NOMO-1 treated with DMSO at 0.1 percent for 48 hours (cell line): Measurements from ENCODE around the gene TPCN1.
A peak's percentile ranks its signal among the peaks of the same experiment; 100 is the strongest.

Experiments used
- DNase-seq: peaks from one replicate; lab custom pipeline; 2025; ENCODE audit not compliant: unreplicated experiment; lab: John Stamatoyannopoulos, UW

The TPCN1 gene

DNA sequence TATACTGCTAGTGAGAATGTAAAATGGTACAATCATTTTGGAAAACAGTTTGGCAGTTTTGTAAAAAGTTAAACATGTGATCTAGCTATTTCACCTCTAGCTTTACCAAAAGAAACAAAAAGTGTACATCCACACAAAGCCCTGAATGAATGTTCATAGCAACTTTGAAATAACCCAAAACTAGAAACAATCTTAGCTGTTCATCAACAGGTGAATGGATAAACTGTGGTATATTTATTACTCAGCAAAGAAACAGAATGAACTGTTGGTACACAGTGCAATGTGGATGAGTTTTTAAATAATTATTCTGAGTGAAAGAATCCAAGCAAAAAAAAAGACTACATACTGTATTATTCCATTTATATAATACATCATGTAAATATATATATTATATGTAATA is 36.3 kb downstream of the TPCN1 start:
- no peak for DNase-seq

DNA sequence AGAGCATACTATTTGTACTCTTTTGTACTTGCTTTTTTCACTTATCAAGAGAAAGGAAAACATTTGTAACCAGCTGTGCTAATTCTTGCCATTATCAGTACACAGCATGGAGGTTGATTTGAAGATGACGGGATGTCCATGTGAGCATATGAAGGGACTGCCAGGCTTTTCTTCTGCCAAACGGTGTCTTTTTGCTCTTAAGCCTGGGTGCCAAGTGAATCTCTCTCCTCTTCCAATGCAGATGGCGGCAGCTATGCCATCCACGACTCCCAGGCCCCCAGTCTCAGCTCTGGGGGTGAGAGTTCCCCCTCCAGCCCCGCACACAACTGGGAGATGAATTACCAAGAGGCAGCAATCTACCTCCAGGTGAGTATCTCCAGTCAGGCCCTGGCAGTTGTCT is 38.9 kb downstream of the TPCN1 start:
- DNase-seq, result no peak

DNA sequence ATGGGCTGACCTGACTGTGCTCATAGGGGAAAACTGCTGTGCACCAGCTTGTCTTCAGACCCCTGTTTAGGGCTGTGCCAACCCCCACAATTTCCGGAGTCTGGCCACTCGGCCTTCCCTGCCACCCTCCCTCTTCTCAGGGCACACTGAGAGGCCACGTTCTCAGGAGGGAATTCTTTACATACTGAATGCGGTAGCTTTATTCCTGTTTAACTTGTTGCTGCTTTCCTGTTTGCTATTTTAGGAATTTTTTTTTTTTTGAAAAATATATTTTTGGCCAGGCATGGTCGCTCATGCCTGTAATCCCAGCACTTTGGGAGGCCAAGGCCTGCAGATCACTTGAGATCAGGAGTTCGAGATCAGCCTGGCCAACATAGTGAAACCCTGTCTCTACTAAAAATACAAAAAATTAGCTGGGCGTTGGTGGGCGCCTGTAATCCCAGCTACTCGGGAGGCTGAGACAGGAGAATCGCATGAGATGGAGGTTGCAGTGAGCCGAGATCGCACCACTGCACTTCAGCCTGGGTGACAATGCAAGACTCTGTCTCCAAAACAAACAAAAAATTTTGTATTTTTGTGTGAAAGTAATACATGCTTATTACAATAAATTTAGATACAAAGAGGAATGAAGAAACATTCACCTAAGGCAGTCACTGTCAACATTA is 39.5 kb downstream of the TPCN1 start:
- DNase-seq, result no peak

DNA sequence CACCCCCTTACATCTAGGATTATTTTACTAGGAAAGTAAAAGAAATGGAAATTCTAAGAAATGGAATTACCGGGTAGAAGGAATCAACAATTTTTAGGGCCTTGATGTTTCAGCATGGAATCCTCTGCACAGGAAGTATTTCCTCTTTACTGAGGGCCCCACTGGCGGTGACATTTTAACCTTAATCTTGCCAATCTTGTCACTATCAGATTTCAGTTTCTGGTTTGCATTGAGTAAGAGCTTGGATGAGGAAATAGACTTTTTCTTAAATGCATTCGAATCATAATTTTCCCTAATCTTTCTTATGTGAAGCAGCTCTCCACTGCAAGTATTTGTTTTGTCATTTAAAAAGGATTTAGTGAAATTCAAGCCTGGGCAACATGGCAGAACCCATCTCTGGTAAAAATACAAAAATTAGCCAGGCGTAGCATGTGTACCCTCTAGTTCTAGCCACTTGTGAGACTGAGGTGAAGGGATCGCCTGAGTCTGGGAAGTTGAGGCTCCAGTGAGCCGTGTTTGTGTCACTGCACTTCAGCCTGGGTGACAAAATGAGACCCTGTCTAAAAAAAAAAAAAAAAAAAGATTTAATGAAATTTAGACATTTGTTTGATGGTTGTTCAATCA is 40.7 kb downstream of the TPCN1 start:
- peak; percentile 85 for DNase-seq

DNA sequence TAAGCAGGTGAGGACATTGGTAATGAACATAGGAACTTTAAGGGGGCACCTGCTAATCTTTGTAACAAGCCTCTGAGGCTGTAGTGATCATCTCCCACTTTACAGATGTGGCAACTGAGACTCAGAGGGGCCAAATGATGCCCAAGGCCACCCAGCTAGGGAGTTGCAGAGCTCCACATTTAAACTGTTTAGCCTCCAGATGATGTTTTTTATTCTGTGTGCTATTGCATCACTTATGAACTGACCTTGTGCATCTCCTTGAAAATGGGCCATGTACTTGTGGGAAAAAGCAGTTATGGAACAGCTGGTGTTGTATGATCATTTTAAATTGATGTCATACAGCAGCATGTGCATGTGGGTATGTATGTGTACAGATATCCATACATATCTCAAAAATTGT is 41.4 kb downstream of the TPCN1 start:
- DNase-seq, result no peak

DNA sequence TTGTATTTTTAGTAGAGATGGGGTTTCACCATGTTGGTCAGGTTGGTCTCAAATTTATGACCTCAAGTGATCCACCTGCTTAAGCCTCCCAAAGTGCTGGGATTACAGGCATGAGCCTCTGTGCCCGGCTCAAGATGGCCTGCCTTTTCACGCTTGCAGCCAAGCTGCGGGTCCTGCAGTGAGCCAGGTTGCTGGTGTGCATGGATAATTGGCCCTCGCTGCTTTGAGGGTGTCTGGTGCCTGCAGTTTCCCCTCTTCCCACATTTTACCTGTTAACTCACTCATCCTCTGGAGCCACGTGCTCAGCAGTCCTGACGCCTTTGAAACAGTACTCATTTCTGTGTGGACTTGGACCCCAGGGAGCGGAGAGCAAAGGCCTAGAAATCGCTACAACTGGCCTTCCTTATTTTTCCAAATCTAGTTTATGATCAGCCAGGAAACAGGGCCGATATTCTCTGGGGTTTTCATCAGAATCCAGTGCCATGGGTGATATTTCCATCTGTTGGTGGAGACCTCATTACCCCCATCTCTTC is 42.2 kb downstream of the TPCN1 start:
- DNase-seq, result no peak

DNA sequence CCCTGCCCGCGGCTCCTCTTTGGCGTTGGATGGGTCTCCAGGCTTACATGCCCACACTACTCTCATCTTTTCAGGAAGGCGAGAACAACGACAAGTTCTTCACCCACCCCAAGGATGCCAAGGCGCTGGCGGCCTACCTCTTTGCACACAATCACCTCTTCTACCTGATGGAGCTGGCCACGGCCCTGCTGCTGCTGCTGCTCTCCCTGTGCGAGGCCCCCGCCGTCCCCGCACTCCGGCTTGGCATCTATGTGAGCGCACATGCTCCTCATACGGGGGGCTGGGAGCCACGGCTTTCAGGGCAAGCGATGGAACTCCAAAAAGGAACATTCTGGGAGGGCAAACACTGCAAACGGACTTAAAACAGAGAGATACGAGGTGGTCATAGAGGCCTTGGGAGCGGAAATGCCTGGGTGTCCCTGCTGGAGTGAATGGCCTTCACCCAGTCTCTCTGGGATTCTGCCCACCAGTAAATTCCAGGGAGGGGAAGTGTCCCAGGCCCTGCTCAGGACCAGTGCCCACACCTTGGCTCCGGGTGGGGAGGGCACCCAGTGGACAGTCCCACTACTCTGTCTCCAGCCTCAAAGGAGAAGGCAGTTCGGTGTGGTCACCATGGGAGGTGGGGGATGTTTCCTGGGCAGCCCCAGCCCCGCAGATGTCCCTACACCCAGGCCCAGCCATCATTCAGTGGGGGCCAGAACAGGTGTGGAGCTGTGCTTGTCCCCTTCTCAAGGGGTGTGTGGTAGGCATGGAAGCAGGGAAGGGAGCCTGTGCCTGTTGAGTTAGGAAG is 45.0 kb downstream of the TPCN1 start:
- no peak for DNase-seq

DNA sequence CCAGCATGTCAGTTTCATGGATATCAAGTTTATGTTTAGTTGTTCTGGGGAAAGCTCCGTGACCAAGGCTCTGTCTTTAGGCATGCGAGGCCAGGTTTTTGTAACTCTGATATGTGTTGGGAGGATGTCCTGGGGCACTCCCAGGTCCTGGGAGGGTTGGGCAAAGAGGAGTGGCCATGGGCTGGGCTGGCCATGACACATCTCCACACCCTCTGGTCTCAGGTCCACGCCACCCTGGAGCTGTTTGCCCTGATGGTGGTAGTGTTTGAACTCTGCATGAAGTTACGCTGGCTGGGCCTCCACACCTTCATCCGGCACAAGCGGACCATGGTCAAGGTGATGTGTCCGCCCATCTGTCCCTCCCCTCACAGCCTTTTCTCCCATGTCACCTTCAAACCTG is 46.4 kb downstream of the TPCN1 start:
- no peak for DNase-seq

DNA sequence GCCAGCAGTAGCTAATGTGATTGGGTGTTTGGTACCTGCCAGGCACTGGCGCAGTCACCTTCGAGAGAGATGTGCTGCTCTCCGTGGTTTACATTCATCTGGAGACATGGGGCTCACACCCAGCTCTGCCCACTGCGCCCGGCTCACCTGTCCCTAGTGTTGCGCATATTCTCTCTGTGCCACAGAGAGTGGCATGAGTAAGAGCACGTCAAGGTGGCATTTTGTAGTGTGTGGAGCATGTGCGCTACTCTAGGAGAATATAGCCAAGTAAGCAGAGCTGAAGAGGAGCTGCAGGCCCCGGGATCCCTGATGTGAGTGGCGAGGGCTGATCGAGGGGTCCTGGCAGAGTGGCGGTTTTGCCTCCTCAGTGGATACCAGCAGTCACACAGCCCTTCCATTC is 46.9 kb downstream of the TPCN1 start:
- DNase-seq, result no peak

DNA sequence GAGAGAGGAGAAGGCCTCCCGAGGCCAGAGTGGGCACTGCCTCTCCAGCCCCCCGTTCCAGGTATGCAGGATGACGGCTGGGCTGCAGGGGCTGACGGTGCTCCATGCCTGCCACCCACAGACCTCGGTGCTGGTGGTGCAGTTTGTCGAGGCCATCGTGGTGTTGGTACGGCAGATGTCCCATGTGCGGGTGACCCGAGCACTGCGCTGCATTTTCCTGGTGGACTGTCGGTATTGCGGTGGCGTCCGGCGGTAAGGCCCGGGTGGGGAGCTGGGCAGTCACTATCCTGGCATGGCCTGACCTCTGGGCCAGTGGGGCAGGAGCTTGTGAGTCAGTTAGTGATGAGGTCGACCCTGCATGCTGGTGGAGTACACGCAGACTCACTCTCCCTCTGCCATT is 47.4 kb downstream of the TPCN1 start:
- no peak for DNase-seq

DNA sequence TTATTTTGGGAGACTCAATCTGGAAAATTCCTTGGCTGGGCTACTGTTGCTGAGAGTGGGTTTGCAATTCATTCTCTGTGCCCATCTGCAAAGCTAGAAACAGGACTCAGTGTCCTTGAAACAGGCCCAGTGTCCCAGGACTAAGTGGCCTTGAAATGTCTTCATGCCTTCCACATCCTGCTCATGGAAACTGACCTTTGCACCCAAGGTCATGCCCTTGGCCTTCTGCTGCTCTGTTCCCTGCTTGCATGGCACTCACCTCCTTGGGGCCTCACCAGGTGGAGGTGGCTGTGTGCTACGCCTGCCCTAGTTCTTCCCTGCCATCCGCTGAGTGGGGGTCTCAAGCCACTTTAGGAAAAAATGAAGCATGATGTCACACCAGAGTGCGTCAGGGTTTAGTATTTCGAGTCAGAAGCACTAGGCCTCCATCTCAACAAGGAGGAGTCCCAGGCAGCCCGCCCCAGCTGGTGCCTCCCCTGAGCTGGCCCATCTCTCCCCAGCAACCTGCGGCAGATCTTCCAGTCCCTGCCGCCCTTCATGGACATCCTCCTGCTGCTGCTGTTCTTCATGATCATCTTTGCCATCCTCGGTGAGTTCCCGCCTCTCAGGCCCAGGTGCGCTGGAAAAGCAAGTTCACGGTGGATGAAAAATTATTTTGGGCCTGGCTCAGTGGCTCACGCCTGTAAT is 48.1 kb downstream of the TPCN1 start:
- no peak for DNase-seq

DNA sequence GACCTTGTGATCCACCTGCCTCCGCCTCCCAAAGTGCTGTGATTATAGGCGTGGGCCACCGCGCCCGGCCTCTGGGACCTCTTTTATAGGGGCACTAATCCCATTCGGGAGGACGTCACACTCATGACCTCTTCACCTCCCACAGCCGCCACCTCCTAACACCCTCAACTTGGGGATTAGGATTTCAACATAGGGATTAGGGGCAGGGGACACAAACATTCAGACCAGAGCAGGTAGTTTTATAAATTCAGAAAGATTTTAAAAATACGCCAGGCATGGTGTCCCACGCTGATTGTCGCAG is 49.4 kb downstream of the TPCN1 start:
- no peak for DNase-seq

DNA sequence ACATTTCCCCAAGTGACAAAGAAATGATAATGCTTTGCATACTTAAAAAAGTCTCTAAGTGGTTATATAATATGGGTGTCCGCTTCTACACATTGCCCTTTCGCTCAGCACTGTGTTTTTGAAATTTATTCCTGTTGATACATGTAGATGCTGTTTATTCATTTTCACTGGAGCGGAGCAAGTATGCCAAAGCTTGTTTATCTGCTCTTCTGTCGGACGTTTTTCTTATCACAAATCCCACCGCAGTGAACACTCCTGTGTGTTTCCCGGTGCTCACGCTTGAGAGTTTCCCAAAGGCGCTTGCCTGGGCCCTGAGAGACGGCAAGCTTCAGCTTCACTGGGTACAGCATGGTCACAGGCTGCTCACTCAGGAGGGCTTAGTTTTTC is 50.2 kb downstream of the TPCN1 start:
- no peak for DNase-seq

DNA sequence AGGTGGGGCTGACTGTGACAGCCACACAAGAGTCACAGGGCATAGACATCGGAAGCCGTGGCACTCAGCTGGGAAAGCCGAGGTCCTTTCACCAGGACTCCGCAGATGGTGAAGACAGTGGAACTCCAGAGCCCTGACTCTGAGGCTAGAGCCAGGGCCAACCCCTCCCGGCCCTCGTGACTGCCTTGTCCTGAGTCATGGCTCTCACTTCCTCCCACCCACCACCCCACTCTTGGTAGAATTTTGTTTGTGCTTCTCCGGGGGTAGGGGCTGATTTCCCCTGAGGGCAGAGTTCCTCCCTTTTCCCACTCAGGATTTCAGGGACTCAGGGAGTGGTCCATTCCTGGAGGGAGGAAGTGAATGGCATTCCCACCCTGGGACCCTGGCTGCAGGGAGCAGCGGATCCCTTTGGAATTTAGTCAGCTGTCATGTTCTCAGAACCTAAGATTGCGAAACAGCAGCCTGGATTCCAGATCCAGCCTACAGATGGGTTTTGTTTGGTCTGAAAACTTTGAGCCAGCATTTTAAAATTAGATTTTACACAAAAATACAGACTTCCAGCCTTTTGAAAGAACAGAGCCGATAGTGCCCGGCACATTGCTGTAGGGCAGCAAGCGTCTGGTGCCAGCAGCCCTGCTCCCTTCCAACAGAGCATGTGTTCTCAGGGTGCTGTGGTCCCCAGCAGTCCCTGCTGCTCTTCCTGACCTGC is 50.7 kb downstream of the TPCN1 start:
- DNase-seq, result peak; percentile 5

DNA sequence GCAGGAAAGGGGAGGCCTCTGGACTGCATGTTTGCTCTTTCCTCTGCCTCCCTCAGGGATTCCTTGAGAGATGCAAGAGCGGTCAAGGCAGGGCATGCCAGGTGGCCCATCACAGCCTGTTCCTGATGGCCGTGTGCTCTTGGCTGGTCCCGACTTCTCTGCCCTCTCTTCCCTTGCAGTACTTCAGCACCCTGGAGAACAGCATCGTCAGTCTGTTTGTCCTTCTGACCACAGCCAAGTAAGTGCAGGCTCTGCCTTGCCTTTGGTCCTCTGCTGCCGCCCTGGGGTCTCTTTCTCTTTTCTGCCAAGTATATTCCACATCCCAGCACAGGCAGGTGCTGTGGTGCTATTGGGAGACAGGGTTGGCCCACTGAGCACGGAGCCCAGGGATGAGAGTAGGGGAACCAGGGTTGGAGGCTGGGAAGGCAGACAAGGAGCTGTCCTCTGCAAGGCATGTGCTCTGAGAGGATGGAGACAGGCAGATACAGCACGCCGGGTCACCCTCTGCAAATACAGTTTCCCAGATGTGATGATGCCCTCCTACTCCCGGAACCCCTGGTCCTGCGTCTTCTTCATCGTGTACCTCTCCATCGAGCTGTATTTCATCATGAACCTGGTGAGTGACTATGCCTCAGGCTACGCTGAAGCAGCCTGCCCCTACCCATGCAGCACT is 51.9 kb downstream of the TPCN1 start:
- no peak for DNase-seq

DNA sequence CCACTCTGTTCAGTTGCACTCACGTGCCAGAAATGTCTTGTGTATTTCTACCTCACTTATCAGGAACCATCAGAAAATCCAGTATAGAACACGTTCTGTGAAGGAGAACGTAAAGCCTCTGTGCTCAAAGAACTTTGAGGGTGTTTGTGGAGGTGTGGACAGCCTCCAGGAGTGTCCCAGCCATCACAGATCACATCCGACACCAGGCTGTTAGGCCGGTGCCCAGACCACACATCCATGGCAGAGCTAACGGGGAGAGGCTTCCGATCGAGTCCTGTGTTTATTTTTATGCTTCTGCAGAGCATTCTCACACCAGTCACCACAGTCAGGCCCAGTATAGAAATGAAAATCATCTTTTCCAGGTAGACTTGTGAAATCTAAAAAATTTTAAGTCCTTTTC is 53.6 kb downstream of the TPCN1 start:
- DNase-seq, result no peak

DNA sequence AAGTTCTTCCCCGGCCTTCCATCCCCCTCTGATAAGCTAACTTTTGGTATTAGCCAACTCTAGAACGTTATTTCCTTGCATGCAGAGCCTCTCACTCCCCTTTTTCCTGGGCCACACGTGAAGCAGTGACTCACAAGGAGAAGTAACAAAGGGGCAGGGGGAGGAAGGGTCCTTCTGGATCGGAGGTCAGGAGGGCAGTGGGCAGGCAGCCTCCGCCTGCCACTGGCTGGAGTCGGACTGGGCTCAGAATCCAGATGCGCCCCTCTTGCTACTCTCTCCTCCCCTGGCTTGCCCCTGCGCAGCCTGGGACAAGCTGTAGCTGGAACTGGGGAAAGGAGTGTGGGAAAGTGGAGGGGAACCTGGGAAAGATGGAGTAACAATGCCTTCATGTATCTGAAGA is 55.0 kb downstream of the TPCN1 start:
- DNase-seq, result no peak

DNA sequence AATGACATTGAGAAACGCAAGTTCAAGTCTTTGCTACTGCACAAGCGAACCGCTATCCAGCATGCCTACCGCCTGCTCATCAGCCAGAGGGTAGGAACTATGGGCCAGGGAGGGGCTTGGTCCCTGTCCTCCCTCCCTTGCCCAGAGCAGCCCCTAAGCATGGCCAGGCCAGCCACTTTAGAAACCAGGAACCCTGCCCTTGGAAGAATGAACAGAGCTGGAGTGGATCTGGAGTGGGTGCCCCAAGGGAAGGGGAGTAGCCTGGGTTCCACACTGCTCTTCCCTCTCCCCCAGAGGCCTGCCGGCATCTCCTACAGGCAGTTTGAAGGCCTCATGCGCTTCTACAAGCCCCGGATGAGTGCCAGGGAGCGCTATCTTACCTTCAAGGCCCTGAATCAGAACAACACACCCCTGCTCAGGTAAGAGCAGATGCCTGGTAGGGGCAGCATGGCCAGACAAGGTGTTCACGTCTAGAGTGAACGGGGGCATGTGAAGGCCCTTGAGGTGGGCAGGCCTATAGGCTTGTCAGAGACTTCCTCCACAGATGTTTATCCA is 55.8 kb downstream of the TPCN1 start:
- DNase-seq, result no peak

DNA sequence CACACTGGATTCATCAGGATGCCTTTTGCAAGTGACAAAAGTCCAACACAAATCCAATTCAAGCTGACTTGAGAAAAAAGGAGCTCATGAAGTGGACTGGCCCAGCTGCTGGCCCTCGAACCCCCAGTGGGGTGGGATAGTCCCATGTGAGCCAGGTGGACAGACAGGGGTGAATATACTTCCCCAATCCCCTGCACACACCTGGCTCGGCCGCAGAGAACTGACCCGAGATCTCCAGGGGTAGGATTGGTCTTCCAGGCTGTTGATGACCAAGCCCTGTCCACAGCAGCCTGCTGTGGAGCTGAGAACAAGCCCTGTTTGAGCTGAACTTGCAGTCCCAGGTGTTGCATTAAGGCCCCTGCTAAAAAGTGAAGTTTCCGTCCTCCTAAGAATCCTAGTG is 56.2 kb downstream of the TPCN1 start:
- DNase-seq, result no peak

DNA sequence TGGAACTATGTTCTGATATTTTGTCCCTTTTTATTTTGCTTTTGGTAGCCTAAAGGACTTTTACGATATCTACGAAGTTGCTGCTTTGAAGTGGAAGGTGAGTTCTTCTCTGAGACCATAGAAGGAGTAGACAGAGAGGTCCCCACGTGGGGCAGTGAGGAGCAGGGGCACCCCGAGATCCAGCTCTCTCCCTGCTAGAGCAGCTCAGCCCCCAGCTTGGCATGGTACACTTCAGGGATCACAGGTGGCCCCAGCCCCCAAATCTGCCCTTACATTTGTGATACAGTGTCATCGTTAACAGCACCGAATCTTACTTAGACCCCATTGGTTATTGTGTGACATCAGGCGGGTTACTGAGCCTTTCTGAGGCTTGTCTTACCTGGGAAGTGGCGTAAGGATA is 56.9 kb downstream of the TPCN1 start:
- DNase-seq, result no peak
